Esophagus muscularis mucosa (tissue), 4 donors: ENCODE measurements around the gene TENM3.

Experiments used
- CTCF ChIP-seq, 3 experiments: fragments of 200-600 bp in 2 of 3; fragments of 450-650 bp in 1 of 3; sonication (generic) in 2 of 3; IDR thresholded peaks; one replicate each; pipeline ENCODE4 v1.5.1; 2017 to 2019; ENCODE audit warnings: antibody characterized with exemption in 3 of 3, mild to moderate bottlenecking in 2 of 3, moderate library complexity in 1 of 3
- EP300 ChIP-seq: sonication (generic); formaldehyde crosslinking; IDR thresholded peaks from one replicate; pipeline ENCODE4 v1.6.1; 2017; ENCODE audit warnings: antibody characterized with exemption
- POLR2A ChIP-seq: fragments of 450-650 bp; IDR thresholded peaks from one replicate; pipeline ENCODE4 v1.6.1; 2017; ENCODE audit warnings: antibody characterized with exemption, moderate library complexity, mild to moderate bottlenecking, low read depth
- POLR2AphosphoS5 ChIP-seq, 2 donors: sonication (generic); formaldehyde crosslinking; IDR thresholded peaks; one replicate each; pipeline ENCODE4 v1.6.1; 2017; ENCODE audit warnings: antibody characterized with exemption in 2 of 2

- TF ChIP-seq CTCF (IDR thresholded peaks at IDR 0.05): no peak
- no peak for TF ChIP-seq POLR2AphosphoS5 (IDR thresholded peaks at IDR 0.05)
- TF ChIP-seq POLR2A: no peak
- no peak for TF ChIP-seq EP300
These were observed 588.2 kb downstream of the TENM3 start for GRCh38 chr4:182831376-182831775.
